HL-60 (cell line): Measurements from ENCODE around the gene NECTIN4.

Source experiments
- CTCF ChIP-seq: IDR thresholded peaks from one replicate; pipeline ENCODE4 v1.5.1; 2011; ENCODE audit warnings: low read length, control low read depth, inconsistent platforms; ENCODE audit not compliant: insufficient read depth
- GABPA ChIP-seq: IDR thresholded peaks from 2 replicates; pipeline ENCODE4 v1.6.1; 2012; ENCODE audit warnings: low read depth
- POLR2AphosphoS5 ChIP-seq: IDR thresholded peaks from 2 replicates; pipeline ENCODE4 v1.6.1; 2012; ENCODE audit warnings: low read depth
- REST ChIP-seq: IDR thresholded peaks from 2 replicates; pipeline ENCODE4 v1.6.1; 2012; ENCODE audit warnings: low read depth; ENCODE audit not compliant: insufficient replicate concordance
- SPI1 ChIP-seq: IDR thresholded peaks from 2 replicates; pipeline ENCODE4 v1.6.1; 2012; ENCODE audit warnings: low read depth, mild to moderate bottlenecking, borderline replicate concordance

GRCh38 chr1:161138431-161138830 lies 49.1 kb upstream of the NECTIN4 start:
- TF ChIP-seq CTCF (no peak), POLR2AphosphoS5 (no peak), REST (no peak), GABPA (no peak), SPI1 (peak; percentile 46; the same call in 1 of the 2 replicates)
